ENCODE results near the gene FHAD1. TPM values are rescaled to one million over a fixed set of nuclear protein-coding genes. Genes with fewer than 3 reads are reported as not detected.

FHAD1 gene
- total RNA-seq, 1 experiment from 2014 or later: 2.0 TPM

- BruUV-seq (replicated peaks): no TSS peak
- no peak for DNase-seq (ENCODE audit: low spot score)
- ChIA-PET CTCF (no interaction called here), POLR2A (ENCODE audit: low non-redundant PET) (no interaction called here)
- intact Hi-C loops (cut with micrococcal nuclease; ENCODE audit: unreplicated experiment): no loop called here
- Histone ChIP-seq H3K4me1 (ENCODE audit: insufficient read depth, low read length, poor library complexity, severe bottlenecking) (no peaks in the 10 kb centered on the region), H3K4me3 (ENCODE audit: low read depth, low read length, poor library complexity, severe bottlenecking) (no peak overlapping the region), H3K36me3 (ENCODE audit: insufficient read depth, low read length, poor library complexity, severe bottlenecking) (no peaks in the 10 kb centered on the region), H3K27ac (ENCODE audit: low read depth, low read length, poor library complexity, severe bottlenecking) (no peak overlapping the region), H3K27me3 (replicated peaks; ENCODE audit: insufficient read depth, low read depth, low read length, poor library complexity) (no peaks in the 10 kb centered on the region), H3K9me3 (ENCODE audit: low read depth, low read length, poor library complexity, severe bottlenecking) (no peaks in the 10 kb centered on the region)
- no peak for TF ChIP-seq CTCF (conservative IDR thresholded peaks at IDR 0.05; ENCODE audit: low read depth, low read length)
- no peak for TF ChIP-seq EZH2 (IDR thresholded peaks at IDR 0.05; ENCODE audit: borderline replicate concordance, low read depth, low read length, poor library complexity, severe bottlenecking)
These were observed 61.6 kb downstream of the FHAD1 start for GRCh38 chr1:15308621-15309027.

GRCh38 chr1:15309687-15310086 is 62.7 kb downstream of the FHAD1 start:
- H3K4me1 ChIP-seq (ENCODE audit: insufficient read depth, low read length, poor library complexity, severe bottlenecking): no peaks in the 10 kb centered on the region
- no peak overlapping the region for H3K4me3 ChIP-seq (ENCODE audit: low read depth, low read length, poor library complexity, severe bottlenecking)
- intact Hi-C loops (cut with micrococcal nuclease; ENCODE audit: unreplicated experiment): no loop called here
- no peak overlapping the region for H3K27ac ChIP-seq (ENCODE audit: low read depth, low read length, poor library complexity, severe bottlenecking)
- DNase-seq (ENCODE audit: low spot score): no peak
- H3K27me3 ChIP-seq (replicated peaks; ENCODE audit: insufficient read depth, low read depth, low read length, poor library complexity): no peaks in the 10 kb centered on the region
- no peak for TF ChIP-seq EZH2 (IDR thresholded peaks at IDR 0.05; ENCODE audit: borderline replicate concordance, low read depth, low read length, poor library complexity, severe bottlenecking)
- TF ChIP-seq CTCF (conservative IDR thresholded peaks at IDR 0.05; ENCODE audit: low read depth, low read length): no peak
- ChIA-PET CTCF (no interaction called here), POLR2A (ENCODE audit: low non-redundant PET) (no interaction called here)
- no peaks in the 10 kb centered on the region for H3K9me3 ChIP-seq (ENCODE audit: low read depth, low read length, poor library complexity, severe bottlenecking)
- BruUV-seq (replicated peaks): no TSS peak
- no peaks in the 10 kb centered on the region for H3K36me3 ChIP-seq (ENCODE audit: insufficient read depth, low read length, poor library complexity, severe bottlenecking)

GRCh38 chr1:15310544-15310943 is 63.5 kb downstream of the FHAD1 start:
- no peaks in the 10 kb centered on the region for H3K4me1 ChIP-seq (ENCODE audit: insufficient read depth, low read length, poor library complexity, severe bottlenecking)
- CTCF ChIA-PET: no interaction called here
- H3K36me3 ChIP-seq (ENCODE audit: insufficient read depth, low read length, poor library complexity, severe bottlenecking): no peaks in the 10 kb centered on the region
- no TSS peak for BruUV-seq (replicated peaks)
- no peaks in the 10 kb centered on the region for H3K27me3 ChIP-seq (replicated peaks; ENCODE audit: insufficient read depth, low read depth, low read length, poor library complexity)
- POLR2A ChIA-PET (ENCODE audit: low non-redundant PET): no interaction called here
- TF ChIP-seq CTCF (conservative IDR thresholded peaks at IDR 0.05; ENCODE audit: low read depth, low read length) (no peak), EZH2 (IDR thresholded peaks at IDR 0.05; ENCODE audit: borderline replicate concordance, low read depth, low read length, poor library complexity, severe bottlenecking) (no peak)
- intact Hi-C loops (cut with micrococcal nuclease; ENCODE audit: unreplicated experiment): no loop called here
- H3K9me3 ChIP-seq (ENCODE audit: low read depth, low read length, poor library complexity, severe bottlenecking): no peaks in the 10 kb centered on the region
- no peak overlapping the region for H3K4me3 ChIP-seq (ENCODE audit: low read depth, low read length, poor library complexity, severe bottlenecking)
- DNase-seq (ENCODE audit: low spot score): no peak
- no peak overlapping the region for H3K27ac ChIP-seq (ENCODE audit: low read depth, low read length, poor library complexity, severe bottlenecking)
